ENCODE data around the gene FAM114A2. TPM values are rescaled to one million over a fixed set of nuclear protein-coding genes. Genes with fewer than 3 reads are reported as not detected.

The FAM114A2 gene
- total RNA-seq, 1 experiment from 2014 or later = 12.8 TPM

GRCh38 chr5:154076240-154076922 is 37.7 kb upstream of the FAM114A2 start:
- no peak overlapping the region for H3K4me3 Mint-ChIP-seq

More at GRCh38 chr5:154076240-154076922, 37.7 kb upstream of the FAM114A2 start:
- no peak for TF ChIP-seq CTCF (conservative IDR thresholded peaks at IDR 0.05)
- Histone ChIP-seq H3K18ac (ENCODE audit: insufficient read length, low read depth, low read length) (no peak overlapping the region), H3K4ac (ENCODE audit: low read depth, low read length) (no peak overlapping the region), H3K9ac (ENCODE audit: extremely low read depth, insufficient read length, low read length) (no peak overlapping the region), H2BK12ac (ENCODE audit: insufficient read length, low read depth, low read length) (no peak overlapping the region), H3K79me1 (ENCODE audit: insufficient read depth, low read depth, low read length, poor library complexity, severe bottlenecking) (no peaks in the 10 kb centered on the region), H2BK5ac (ENCODE audit: insufficient read length, low read length) (no peak overlapping the region), H4K20me1 (ENCODE audit: control insufficient read depth, insufficient read depth, insufficient read length) (no peaks in the 10 kb centered on the region), H2BK15ac (ENCODE audit: low read depth, low read length) (no peak overlapping the region), H2AK5ac (ENCODE audit: insufficient read length, low read length) (no peak overlapping the region), H3K56ac (ENCODE audit: insufficient read length, low read depth, low read length) (no peak overlapping the region), H3K27me3 (ENCODE audit: insufficient read depth, low read length) (no peaks in the 10 kb centered on the region), H3K14ac (ENCODE audit: insufficient read depth, low read length) (no peak overlapping the region; the same call in 1 of the 2 replicates), H3K9me3 (ENCODE audit: control insufficient read depth, low read depth, low read length) (no peaks in the 10 kb centered on the region), H2AFZ (ENCODE audit: low read length) (no peak overlapping the region), H2BK20ac (ENCODE audit: low read depth, low read length, poor library complexity, severe bottlenecking) (no peak overlapping the region), H4K8ac (replicated peaks; ENCODE audit: insufficient read length, low read depth, low read length) (no peak overlapping the region), H3K79me2 (ENCODE audit: insufficient read depth, low read length) (no peaks in the 10 kb centered on the region), H3K27ac (ENCODE audit: insufficient read length, low read depth, low read length) (no peak overlapping the region), H3K4me1 (ENCODE audit: insufficient read depth, low read length) (peaks cover 3% of the 10 kb centered on the region; the same call in 1 of the 2 replicates), H4K5ac (ENCODE audit: insufficient read length, low read depth, low read length) (no peak overlapping the region), H2BK120ac (ENCODE audit: low read depth, low read length, poor library complexity, severe bottlenecking) (no peak overlapping the region), H3K4me2 (ENCODE audit: insufficient read depth, insufficient read length, low read length) (no peak overlapping the region), H4K91ac (ENCODE audit: insufficient read length, low read depth, low read length) (no peak overlapping the region), H3T11ph (ENCODE audit: low read length) (no peak overlapping the region), H3K23ac (ENCODE audit: insufficient read length, low read depth, low read length) (no peak overlapping the region), H3K23me2 (ENCODE audit: insufficient read length, low read depth, low read length, poor library complexity, severe bottlenecking) (no peaks in the 10 kb centered on the region)
- no peak for DNase-seq
- peaks cover 25% of the 10 kb centered on the region in 2 experiments for H3K4me1 Mint-ChIP-seq
- H3K36me3 Mint-ChIP-seq (ENCODE audit: insufficient read depth in 1 of 3, low read depth in 3 of 3) = no peaks in the 10 kb centered on the region
- no peak overlapping the region; a peak in 1 of 7 replicates for H3K27ac Mint-ChIP-seq
- H3K9me3 Mint-ChIP-seq = peaks cover 2% of the 10 kb centered on the region in 2 experiments; a peak in 1 of 5 replicates
- H3K27me3 Mint-ChIP-seq (ENCODE audit: low read depth) = peaks cover 8% of the 10 kb centered on the region
- WGBS (ENCODE audit: extremely low coverage, insufficient read length, low lambda C conversion rate) = no CpG with 5 or more reads among the region's 5 CpGs

Data from H9 (cell line).